ENCODE measurements around the gene ADTRP. TPM values are rescaled to one million over a fixed set of nuclear protein-coding genes. Genes with fewer than 3 reads are reported as not detected.
"Not testable (repeated sequence)": the region's sequence is repeated elsewhere in the genome, so short reads cannot be mapped to it uniquely, and the experiment has no call there.

The ADTRP gene
- total RNA-seq, 1 experiment from 2014 or later = 2.1 TPM

DNA sequence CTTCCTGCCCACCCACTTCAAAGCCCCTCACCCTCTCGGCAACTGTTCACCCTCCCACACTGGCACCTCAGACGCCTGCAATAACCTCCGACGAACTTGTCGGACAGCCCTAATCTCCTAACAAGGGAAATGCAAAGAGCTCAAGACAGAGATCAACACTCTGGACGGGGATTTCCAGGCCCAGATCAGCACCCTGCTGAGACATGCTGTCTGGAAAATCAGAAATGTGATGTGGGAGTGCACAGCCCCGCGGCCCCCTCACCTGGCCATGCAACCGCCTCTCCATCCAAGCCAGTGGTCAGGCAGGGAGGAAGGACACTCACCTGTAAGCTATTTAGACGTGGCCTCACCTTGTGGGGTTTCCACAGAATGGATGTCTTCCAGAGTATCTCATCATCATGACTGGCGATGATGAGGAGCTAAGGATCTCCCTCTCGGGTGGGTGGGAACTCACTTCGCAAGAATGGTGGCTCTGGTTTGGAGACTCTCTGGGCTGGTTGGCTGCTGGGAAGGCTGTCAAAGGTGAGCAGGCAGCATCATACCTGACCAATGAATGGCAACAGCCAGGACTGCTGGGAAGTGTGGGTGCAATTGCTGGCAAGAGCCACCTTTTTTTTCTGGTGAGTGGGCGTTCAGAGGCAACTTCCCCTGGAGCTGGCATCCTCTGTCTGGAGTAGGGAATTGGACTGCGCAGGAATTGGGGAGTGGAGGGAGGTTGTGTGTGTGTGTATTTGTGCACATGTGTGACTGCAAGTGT, 28.1 kb upstream of the ADTRP start:
- H3K9me3 ChIP-seq = no peaks in the 10 kb centered on the region
- H3K36me3 ChIP-seq = no peaks in the 10 kb centered on the region
- H3K4me3 ChIP-seq = no peak overlapping the region
- no peaks in the 10 kb centered on the region for H3K27me3 ChIP-seq
- no peak for DNase-seq

DNA sequence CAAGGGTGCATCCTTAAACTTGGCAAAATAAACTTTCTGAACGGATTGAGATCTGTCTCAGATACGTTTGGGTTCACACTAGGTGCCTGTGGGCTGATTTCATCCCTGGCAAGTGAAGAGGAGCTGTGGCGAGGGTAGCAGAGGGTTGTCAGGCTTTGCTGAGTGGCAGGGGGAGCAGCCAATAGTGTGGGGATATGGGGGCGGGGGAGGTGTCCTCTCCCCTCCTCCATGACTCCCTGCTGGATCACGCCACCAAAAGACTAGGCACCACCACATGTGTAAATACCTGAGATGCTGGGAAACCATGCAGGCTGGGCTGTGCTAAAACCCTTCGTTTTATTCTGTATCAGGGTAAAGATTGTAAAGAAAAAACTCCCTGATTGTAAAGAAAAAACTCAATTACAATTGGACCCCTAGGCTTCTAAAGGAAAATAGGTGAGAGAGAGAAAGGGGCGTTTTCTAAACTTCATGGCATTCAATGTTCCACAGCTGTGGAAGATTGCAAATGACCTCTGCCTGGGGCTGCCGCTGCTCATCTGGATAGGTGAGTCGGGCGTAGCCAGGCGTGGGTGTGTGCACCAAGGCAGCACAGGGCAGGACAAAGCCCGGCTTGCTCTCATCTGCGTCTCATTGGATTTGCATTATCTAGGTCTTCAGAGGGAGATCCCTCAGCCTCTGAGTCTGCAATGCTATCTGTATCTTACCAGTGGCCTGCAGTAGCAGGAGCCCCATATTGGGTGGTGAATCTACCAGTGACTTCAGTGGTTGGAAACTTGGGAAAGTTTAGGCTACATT, 26.9 kb upstream of the ADTRP start:
- Histone ChIP-seq H3K9me3 (no peaks in the 10 kb centered on the region), H3K36me3 (no peaks in the 10 kb centered on the region), H3K27me3 (no peaks in the 10 kb centered on the region), H3K4me3 (no peak overlapping the region)
- DNase-seq = no peak

DNA sequence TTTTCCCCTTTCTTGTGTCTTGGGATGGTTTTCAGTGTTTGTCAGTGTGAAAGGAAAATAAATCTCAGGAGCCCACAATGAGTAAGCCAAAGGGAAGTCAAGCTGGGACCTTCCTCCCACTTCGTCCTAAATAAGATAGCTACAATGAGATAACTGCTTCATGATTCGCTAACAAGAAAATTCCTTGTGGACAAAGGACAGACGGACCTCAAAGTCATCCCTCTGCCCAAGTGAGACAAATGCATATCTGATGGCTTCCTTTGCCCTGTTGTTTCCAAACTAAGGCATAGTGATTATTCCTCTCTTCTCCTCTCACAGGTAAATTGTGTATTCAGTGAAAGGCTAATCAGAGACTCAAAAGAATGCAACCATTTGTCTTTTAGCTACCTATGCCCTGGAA, 26.1 kb upstream of the ADTRP start:
- no peak for DNase-seq
- no peaks in the 10 kb centered on the region for H3K36me3 ChIP-seq
- no peaks in the 10 kb centered on the region for H3K9me3 ChIP-seq
- H3K4me3 ChIP-seq = no peak overlapping the region
- no peaks in the 10 kb centered on the region for H3K27me3 ChIP-seq

DNA sequence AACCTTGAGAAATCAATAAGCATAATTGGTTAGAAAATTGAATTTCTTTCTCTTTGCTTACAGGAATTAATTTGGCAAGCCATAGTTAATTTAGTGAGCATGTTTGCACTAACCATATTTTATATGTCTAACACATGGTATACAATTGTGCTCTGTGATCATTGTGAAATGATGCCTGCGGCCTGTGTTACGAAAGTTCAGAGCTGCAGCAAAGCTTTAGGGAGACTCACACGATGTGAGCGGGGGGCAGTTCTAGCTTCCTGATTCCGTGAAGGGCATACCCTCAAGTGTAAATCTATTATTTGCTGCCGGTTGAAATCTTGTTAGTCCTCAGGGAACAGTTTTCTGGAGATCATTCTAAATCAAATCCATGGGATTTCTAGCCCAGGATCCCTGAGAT, 25.5 kb upstream of the ADTRP start:
- DNase-seq = no peak
- no peaks in the 10 kb centered on the region for H3K36me3 ChIP-seq

DNA sequence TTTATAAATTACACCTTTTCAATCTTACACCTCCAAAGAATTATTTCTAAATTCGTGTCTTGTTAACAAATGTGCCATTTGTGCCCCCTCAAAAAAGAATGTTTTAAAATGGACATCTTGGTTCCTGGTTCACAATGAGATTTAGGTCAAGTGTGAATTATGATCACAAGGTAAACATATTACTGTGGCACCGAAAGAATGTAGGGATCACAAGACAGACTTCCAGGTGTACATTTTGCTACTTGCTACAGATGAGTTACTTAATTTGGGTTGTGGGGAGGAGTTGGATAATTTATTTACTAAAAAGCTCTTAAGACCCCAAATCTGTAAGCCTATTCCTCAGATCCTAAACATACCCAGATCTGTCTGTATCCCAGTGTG, 25.0 kb upstream of the ADTRP start:
- no peak overlapping the region for H3K4me3 ChIP-seq

More for the DNA sequence above, 25.5 kb upstream of the ADTRP start:
- Histone ChIP-seq H3K9me3 (no peaks in the 10 kb centered on the region), H3K27me3 (no peaks in the 10 kb centered on the region), H3K4me3 (no peak overlapping the region)

DNA sequence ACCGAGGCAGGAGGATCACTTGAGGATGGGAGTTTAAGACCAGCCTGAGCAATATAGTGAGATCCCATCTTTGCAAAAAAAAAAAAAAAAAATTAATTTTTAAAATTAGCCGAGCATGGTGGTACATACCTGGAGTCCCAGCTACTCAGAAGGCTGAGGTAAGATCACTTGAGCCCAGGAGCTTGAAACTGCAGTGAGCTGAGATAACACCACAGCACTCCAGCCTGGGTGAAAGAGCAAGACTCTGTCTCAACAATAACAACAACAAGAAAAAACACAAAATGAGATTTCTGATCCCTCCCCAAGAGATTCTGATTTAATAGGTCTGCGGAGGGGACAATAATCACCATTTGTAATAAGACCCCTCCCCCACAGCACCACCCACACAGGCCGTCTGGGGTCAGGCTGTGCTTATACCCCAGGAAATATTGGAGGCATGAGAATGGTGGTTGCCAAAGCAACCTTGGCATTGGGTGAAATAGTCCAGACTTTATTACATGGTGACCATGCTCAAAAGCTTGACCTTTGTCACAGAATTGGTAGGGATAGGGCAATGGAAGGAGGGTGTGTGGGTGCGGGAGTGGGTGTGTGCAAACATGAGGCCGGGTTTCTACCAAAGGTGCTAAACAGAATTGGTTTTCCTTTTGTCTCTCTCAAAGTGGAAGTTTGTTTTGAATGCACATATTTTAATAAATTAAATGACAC, 24.4 kb upstream of the ADTRP start:
- H3K4me3 ChIP-seq = no peak overlapping the region
- H3K36me3 ChIP-seq = no peaks in the 10 kb centered on the region
- DNase-seq = no peak
- no peaks in the 10 kb centered on the region for H3K27me3 ChIP-seq
- H3K9me3 ChIP-seq = no peaks in the 10 kb centered on the region

More for the DNA sequence above, 25.0 kb upstream of the ADTRP start:
- no peak for DNase-seq
- no peaks in the 10 kb centered on the region for H3K27me3 ChIP-seq
- no peaks in the 10 kb centered on the region for H3K9me3 ChIP-seq
- H3K36me3 ChIP-seq = no peaks in the 10 kb centered on the region

DNA sequence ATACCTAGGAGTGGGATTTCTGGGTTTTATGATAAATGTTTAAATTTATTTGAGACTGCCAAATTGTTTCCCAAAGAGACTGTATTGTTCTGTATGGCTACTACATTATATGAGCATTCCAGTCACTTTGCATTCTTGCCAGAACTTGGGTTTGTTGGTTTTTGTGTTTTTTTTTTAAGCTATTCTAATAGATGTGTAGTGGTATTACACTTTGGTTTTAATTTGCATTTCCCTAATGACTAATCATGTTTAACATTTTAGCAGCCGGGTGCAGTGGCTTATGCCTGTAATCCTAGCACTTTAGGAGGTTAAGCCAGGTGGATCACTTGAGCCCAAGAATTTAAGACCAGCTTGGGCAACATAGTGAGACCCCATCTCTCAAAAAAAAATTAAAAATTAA, 21.9 kb upstream of the ADTRP start:
- H3K9me3 ChIP-seq, DNase-seq, H3K27me3 ChIP-seq, H3K36me3 ChIP-seq, H3K4me3 ChIP-seq: not testable (repeated sequence)

DNA sequence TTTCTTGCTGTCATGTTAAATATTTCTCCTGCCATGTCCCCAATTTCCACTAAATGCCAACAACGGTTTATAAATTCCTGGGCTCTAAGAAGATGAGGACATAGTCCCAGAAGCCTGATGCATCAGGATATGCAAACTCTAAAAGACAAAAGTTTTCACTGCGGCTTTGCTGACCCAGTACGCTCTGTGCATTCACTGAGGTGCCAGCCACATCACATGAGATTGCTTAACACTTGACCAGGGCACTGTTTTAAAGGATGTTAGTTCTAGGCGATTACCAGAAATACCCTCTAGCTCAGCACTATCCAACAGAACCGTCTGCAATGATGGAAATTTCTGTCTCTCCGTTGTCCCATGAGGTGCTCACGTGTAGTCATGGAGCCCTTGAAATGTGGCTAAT, 19.9 kb upstream of the ADTRP start:
- Histone ChIP-seq H3K36me3 (no peaks in the 10 kb centered on the region), H3K4me3 (no peak overlapping the region), H3K9me3 (peaks cover 2% of the 10 kb centered on the region; the same call in 1 of the 2 replicates), H3K27me3 (no peaks in the 10 kb centered on the region)
- no peak for DNase-seq

DNA sequence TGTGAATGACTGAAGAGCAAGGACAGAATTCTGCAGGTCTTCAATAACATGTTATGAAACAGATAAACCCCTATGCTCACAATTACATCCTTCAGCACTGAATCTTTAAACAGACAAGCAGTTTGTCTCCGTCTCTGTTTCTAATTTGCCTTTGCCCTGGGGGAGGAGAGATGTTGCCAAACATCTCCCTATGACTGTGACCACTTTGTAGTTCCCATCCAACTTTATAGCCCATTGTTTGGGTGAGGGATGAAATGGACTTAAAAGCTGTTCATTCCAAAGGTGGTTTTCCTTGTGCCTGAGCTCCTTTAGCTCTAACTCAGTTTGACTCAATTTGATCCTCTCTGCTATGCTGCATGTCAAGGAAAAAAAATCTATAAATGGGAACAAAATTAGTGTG, 19.5 kb upstream of the ADTRP start:
- no peaks in the 10 kb centered on the region for H3K36me3 ChIP-seq
- no peak for DNase-seq
- no peaks in the 10 kb centered on the region for H3K27me3 ChIP-seq
- peaks cover 2% of the 10 kb centered on the region; the same call in 1 of the 2 replicates for H3K9me3 ChIP-seq
- no peak overlapping the region for H3K4me3 ChIP-seq

DNA sequence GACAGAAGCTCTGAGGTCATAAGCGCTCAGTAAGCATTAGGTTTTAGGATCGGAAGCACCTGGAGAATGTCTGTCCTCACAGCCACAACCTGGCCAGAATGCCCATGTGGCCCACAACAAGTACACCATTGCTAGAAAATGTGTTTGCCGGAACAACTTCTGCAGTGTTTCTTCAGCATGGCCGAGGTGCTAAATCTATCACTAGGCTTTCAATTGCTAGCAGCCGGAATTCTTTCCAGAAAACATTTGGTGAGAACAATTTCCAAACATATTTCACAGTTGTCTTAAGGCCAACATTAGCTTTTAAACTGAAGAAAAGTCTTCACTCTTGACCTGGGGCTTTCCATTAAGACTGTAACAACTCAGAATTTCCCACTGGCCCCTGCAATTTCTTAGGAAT, 18.2 kb upstream of the ADTRP start:
- no peak for DNase-seq
- H3K9me3 ChIP-seq = peaks cover 2% of the 10 kb centered on the region; the same call in 1 of the 2 replicates
- H3K4me3 ChIP-seq = no peak overlapping the region
- no peaks in the 10 kb centered on the region for H3K36me3 ChIP-seq
- H3K27me3 ChIP-seq = no peaks in the 10 kb centered on the region

DNA sequence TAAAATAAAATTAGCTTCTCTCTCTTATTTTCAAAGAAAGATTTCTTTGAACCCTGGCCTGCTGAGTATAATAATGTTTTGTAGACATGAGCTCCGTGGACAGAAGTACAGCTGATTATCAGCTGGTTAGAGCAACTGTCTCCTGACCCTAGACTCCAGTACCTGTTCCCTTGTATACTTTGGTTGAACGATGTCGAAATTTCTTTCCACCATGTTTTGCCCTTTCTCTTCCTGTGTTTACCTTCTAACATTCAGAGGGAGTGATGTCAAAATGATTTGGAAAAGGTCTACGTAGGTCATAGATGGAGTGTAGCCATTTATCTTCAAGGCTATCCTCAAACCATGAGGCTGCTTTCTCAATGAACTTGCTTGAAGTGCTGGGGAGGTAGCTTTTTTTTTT, 16.8 kb upstream of the ADTRP start:
- H3K27me3 ChIP-seq = no peaks in the 10 kb centered on the region
- H3K9me3 ChIP-seq = peaks cover 2% of the 10 kb centered on the region; the same call in 1 of the 2 replicates
- no peaks in the 10 kb centered on the region for H3K36me3 ChIP-seq
- DNase-seq = no peak
- no peak overlapping the region for H3K4me3 ChIP-seq

DNA sequence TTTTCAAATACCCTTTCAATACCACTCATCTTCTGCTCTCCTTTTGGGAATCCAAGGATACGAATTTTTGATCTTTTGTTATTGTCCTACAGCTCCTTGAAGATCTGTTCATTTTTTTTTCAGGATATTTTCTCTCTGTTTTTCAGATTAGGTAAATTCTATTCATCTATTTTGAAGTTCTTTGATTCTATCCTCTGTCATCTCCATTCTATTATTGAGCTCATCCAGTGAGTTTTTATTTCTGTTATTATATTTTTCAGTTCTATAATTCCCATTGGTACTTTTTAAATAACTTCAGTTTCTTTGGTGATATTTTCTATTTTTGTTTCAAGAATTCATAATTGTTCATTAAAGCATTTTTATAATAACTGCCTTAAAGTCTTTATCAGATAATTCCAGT, 14.7 kb upstream of the ADTRP start:
- DNase-seq = no peak
- Histone ChIP-seq H3K9me3 (peaks cover 2% of the 10 kb centered on the region; the same call in 1 of the 2 replicates), H3K27me3 (no peaks in the 10 kb centered on the region), H3K36me3 (no peaks in the 10 kb centered on the region), H3K4me3 (no peak overlapping the region)

DNA sequence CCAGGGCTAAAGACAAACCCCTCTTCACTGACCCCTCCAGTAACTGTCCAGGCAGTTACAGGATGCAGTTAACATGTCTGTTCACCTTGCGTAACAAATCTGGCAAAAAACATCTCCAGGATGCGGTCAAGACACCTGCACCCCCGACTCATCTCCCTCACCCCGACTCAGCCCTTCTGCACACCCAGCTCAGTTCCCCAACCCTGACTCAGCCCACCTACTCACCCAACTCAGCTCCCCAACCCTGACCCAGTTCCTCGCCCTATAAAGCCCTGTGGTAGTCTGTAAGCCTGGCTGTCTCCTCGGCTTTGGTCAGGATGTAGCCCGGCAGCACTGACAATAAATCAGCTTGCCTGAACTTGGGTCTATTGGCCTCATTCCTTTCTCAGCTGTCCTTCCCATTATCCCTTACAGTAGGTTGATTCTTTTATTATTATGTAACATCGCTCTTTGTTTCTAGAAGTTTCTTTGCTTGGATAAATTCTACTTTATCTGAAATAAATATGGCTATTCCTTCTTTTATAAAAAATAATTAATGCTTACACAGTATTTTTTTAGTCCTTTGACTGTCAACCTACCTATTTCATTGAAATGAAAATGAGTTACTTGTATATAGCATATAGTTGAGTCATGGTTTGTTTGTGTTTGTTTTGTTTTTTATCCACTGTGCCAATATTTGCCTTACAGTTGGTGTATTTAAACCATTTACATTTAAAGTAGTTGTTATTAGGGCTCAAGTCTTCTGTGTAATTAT, 12.9 kb upstream of the ADTRP start:
- no peak for DNase-seq
- Histone ChIP-seq H3K4me3 (no peak overlapping the region), H3K9me3 (peaks cover 2% of the 10 kb centered on the region; the same call in 1 of the 2 replicates), H3K27me3 (no peaks in the 10 kb centered on the region), H3K36me3 (no peaks in the 10 kb centered on the region)

DNA sequence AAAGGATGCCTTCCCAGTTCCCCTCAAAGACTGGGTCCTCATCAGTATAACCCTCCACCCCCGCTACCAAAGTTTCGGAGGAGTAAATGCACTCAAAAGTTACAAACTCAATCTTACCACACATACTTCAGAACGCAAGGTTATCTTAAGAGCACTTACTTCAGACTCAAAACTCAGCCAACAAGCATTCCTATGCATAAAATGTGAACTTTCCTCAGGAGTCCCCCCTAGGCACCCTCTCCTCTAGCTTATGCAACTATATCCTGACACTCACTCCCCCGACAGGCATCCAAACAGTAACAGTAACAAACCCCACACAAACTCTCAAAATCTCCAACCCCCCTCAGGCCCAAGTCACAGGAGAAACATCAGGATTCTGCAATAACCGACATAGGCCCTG, 11.1 kb upstream of the ADTRP start:
- no peak for DNase-seq
- H3K27me3 ChIP-seq = no peaks in the 10 kb centered on the region

DNA sequence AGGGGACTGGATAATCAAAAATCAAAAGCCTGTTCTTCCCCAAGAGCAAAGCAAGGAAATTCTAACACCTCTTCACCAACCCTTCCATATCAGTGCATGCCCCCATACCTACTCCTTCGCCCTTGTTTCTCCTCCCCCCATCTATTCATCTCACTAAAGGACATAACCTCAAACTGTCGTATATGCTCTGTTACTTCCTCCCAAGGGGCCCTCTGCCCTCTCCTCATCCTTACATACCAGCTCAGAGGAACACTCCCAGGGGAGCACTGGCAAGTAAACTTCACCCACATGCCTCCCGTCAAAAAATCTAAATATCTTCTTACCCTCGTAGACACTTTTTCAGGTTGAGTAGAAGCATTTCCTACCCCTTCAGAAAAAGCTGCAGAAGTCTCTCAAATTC, 9.4 kb upstream of the ADTRP start:
- H3K27me3 ChIP-seq = no peaks in the 10 kb centered on the region
- H3K36me3 ChIP-seq = no peaks in the 10 kb centered on the region
- H3K9me3 ChIP-seq = no peaks in the 10 kb centered on the region
- H3K4me3 ChIP-seq = no peak overlapping the region
- no peak for DNase-seq

More for the DNA sequence above, 11.1 kb upstream of the ADTRP start:
- H3K4me3 ChIP-seq = no peak overlapping the region
- peaks cover 2% of the 10 kb centered on the region; the same call in 1 of the 2 replicates for H3K9me3 ChIP-seq
- no peaks in the 10 kb centered on the region for H3K36me3 ChIP-seq

DNA sequence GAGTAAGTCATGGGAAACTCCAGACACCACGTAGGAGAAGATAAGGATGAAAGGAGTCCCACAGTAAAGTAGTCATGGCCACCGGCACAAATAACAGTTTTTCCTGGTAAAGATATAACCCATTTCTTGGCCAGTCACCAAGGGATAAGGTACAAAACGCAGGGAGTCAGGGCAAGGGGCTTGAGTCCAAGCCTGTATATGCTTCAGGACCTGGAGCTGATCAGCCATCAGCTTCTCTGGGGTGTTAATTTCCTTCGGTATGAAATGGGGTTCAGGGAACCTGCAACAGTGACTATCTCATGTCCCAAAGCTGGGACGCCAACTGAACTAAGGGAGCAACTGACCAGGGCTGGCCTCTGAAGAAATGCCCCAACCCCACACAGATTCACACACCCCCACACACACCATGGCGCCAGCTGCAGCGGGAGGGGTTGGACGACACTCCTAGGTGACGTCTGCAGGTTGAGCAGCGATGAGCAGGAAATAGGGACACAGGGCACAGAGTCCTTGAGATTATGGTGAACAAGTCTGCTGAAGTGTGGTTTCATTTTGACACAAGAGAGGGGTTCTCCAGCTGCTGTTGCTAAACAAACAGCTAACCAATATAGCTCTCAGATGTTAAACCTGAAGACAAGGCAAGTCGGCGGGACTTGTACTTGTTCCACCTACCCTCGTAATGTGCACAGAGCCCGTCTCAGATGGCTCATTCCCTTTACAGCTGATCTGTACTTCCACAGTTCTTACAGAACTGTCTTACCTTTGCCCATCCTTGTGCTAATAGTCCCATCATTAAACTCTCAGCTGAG, 7.4 kb upstream of the ADTRP start:
- H3K4me3 ChIP-seq = no peak overlapping the region
- no peaks in the 10 kb centered on the region for H3K9me3 ChIP-seq
- DNase-seq = no peak
- H3K27me3 ChIP-seq = no peaks in the 10 kb centered on the region
- H3K36me3 ChIP-seq = no peaks in the 10 kb centered on the region
